ENCODE results near the gene PAH.
A peak's percentile ranks its signal among the peaks of the same experiment; 100 is the strongest.

The PAH gene

DNA sequence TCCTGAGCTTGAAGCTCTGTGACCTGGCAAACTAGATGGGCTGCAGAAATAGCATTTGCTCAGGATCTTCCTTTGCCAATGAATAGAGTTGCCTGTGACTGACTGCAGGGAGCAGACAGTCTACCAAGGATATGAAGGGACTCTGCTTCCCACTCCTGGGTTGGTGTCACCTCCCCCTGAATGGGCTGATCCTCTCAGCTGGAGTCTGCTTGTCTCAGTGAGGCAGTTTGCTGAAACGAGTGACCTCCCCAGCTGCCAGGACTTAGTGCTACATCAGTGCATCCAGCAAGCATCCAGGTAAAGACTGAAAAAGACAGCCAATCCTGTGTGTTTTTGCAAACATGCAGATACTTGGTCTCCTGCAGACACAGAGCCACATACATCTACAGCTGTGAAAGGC lies 28.5 kb downstream of the PAH start:
- TF ChIP-seq, protein P1, sequence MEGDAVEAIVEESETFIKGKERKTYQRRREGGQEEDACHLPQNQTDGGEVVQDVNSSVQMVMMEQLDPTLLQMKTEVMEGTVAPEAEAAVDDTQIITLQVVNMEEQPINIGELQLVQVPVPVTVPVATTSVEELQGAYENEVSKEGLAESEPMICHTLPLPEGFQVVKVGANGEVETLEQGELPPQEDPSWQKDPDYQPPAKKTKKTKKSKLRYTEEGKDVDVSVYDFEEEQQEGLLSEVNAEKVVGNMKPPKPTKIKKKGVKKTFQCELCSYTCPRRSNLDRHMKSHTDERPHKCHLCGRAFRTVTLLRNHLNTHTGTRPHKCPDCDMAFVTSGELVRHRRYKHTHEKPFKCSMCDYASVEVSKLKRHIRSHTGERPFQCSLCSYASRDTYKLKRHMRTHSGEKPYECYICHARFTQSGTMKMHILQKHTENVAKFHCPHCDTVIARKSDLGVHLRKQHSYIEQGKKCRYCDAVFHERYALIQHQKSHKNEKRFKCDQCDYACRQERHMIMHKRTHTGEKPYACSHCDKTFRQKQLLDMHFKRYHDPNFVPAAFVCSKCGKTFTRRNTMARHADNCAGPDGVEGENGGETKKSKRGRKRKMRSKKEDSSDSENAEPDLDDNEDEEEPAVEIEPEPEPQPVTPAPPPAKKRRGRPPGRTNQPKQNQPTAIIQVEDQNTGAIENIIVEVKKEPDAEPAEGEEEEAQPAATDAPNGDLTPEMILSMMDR (IDR thresholded peaks at IDR 0.05; ENCODE audit: borderline replicate concordance, control extremely low read depth, extremely low read depth, insufficient read depth, missing control alignments), result no peak
- in situ Hi-C loops (cut with MboI; ENCODE audit: low sequenced_read_pairs, unreplicated experiment), result loop anchor here (10.0 kb wide), 1 partner anchor 666 kb away; no protein-coding TSS in a partner anchor
- no peak for DNase-seq (ENCODE audit: low spot score)

DNA sequence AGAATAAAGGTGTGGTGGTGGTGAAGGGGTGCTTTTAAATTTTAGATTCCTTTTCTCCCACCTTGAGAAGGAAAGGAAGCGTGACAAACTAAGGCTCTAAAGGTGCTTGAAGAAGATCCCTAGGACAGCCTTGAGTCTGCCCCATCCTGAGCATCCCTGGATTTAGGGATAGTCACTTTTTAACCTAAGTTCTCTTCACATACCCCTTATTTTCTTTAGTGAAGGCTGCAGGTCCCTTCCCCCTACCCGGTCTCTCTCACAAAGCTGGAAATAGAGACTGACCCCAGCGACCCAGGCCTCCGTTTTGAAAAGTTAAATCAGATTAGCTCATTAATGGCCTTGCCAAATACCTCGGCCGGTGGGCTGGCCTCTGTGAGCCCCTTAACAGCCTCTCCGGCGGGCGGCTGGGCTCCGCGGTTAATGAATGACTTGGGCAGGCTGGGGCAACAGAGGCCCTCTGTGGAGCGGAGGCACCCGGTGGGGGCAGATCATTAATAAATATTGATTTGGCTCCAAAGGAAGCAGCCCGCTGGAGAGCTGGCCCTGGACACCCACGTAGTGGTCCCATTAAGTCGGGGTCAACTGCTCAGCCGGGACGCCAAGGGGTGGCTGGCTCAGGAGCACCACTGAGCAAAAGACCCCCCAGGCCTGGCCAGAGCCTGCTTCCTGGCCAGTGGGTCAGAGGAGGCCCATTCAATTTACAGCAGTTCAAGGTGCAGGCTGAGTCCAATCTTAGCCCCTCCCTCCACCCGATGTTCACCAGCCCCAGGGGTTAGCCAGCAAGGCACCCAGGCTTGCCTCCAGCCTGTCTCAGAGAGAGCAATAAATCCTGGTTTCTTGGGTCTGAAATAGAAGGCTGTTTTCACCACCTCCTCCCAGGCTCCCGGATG lies 31.8 kb downstream of the PAH start:
- TF ChIP-seq, protein P1 (IDR thresholded peaks at IDR 0.05; ENCODE audit: borderline replicate concordance, control extremely low read depth, extremely low read depth, insufficient read depth, missing control alignments), result no peak
- DNase-seq (ENCODE audit: low spot score), result no peak
- in situ Hi-C loops (cut with MboI; ENCODE audit: low sequenced_read_pairs, unreplicated experiment), result loop anchor here (10.0 kb wide), 1 partner anchor 670 kb away; no protein-coding TSS in a partner anchor

DNA sequence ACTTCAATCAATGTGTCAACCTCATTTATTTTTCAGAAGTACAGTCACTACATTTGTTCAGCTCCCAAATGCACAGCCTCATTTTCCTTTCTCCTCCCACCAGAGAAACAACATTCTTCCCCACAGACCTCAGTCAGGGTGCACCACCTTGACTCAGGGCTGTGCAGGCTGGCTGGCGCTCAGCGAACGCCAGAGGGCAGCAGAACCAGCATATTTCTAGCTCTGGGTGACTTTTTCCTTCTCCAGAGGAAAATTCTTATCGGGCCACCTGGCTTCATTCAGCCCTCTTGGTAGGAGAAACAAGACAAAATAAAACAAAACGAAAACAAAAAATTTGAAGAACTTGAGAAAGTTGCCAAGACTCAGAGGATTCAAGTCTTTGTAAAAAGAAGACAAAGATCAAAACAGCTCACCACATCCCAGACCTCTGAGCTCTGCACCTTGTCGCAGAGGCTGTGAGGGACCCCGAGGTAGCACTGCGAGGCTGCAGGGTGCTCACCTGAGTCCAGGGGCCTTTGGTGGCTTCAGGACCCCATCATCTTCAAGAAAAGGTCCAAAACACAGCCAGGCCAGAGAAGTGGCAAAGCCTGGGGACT lies 33.7 kb downstream of the PAH start:
- DNase-seq (ENCODE audit: low spot score), result peak; percentile 69
- in situ Hi-C loops (cut with MboI; ENCODE audit: low sequenced_read_pairs, unreplicated experiment), result loop anchor here (10.0 kb wide), 1 partner anchor 671 kb away; no protein-coding TSS in a partner anchor
- TF ChIP-seq, protein P1 (IDR thresholded peaks at IDR 0.05; ENCODE audit: borderline replicate concordance, control extremely low read depth, extremely low read depth, insufficient read depth, missing control alignments), result peak; percentile 93

DNA sequence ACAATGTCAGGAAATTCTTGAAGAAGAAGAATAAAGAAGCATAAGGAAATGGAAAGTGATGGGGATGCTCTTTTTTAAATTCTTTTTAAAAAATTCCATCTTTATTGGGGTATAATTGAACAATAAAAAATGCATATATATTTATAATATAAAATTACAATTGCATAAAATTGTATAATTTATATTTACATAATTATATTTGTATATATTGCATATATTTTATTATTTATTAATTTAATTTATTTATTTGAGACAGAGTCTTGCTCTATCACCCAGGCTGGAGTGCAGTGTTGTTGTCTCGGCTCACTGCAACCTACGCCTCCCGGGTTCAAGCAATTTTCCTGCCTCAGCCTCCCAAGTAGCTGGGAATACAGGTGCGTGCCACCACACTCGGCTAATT lies 36.3 kb downstream of the PAH start:
- DNase-seq (ENCODE audit: low spot score), result no peak
- TF ChIP-seq, protein P1 (IDR thresholded peaks at IDR 0.05; ENCODE audit: borderline replicate concordance, control extremely low read depth, extremely low read depth, insufficient read depth, missing control alignments), result no peak
- in situ Hi-C loops (cut with MboI; ENCODE audit: low sequenced_read_pairs, unreplicated experiment), result loop anchor here (10.0 kb wide), 1 partner anchor 674 kb away; no protein-coding TSS in a partner anchor

DNA sequence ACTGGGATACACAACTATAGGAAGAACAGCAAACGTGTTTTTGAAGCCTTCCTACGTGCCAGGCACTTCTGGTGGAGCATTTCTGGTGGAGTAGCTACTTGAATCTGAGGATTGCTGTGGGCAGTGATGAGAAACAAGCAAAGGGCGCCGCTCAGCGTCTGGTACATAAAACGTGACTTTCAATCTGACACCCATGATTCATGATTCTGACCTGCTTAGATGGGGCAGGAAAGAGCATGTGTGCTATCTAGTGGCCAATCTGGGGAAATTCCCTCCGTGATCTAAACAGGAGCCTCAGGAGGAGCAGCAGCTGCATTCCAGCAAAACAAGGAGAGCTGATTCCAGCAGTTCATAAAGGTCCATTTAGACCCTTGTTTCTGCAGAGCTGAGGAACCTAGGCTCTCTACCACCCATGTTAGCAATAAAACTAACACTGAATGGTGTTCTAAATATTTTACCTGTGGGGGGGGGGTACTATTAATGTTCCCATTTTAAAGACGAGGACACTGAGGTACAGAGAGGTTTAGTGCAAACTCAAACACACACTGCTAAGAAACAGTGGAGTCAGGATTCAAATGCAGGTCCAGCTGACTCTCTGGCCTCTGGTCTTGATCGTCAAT lies 37.8 kb downstream of the PAH start:
- DNase-seq (ENCODE audit: low spot score), result peak; percentile 64
- in situ Hi-C loops (cut with MboI; ENCODE audit: low sequenced_read_pairs, unreplicated experiment), result no loop called here

DNA sequence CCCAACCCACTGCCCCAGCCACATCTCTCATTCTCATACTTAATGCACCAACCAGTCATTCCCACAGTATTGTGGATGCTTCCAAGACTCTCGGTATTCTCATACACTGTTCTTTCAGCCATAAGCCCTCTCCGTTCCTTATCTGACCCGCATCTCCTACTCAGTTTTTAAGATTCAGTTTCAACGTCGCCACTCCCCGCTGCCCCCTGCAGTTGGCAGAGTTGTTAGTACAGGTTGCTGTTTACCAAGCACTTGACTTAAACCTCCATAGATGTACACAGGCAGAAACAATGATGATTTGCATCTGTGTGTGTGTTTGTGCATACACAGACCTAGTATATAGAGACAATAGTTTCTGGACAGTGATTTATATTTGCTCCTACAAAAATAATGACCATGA lies 40.2 kb downstream of the PAH start:
- DNase-seq (ENCODE audit: low spot score), result no peak
- in situ Hi-C loops (cut with MboI; ENCODE audit: low sequenced_read_pairs, unreplicated experiment), result no loop called here
- TF ChIP-seq, protein P1 (IDR thresholded peaks at IDR 0.05; ENCODE audit: borderline replicate concordance, control extremely low read depth, extremely low read depth, insufficient read depth, missing control alignments), result no peak

More for the DNA sequence above, 37.8 kb downstream of the PAH start:
- TF ChIP-seq, protein P1 (IDR thresholded peaks at IDR 0.05; ENCODE audit: borderline replicate concordance, control extremely low read depth, extremely low read depth, insufficient read depth, missing control alignments), result peak; percentile 44

Data from GM13976 (cell line).